ENCODE results near the gene SLC23A1.

SLC23A1 gene

DNA sequence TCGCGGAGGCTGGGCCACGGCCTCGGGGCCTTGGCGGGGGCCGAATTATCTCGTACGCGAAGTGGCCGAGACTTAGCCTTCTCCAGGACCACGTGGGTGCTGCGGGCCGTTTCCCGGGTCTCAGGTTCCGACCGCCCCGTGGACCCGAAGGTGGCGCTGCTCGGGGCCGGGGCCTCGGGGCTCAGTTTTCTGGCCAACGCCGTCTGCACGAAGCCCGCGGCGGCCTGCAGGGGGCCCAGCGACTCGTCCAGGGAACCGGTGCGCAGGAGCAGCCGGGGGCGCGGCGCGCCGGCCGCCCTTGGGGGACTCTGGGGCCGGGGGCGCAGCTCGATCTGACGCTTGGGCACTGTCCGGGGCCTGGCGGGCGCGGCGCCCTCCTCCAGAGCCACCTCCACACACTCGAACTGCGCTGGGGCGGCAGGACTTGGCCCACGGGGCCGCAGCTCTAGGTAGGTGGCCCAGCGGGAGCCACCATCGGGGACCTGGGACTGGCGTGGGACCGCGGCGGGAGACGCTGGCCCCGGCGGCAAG lies 11.1 kb upstream of the SLC23A1 start:
- Histone ChIP-seq H3K36me3 (peaks cover 0 to 28% (median 23%) of the 10 kb centered on the region in 11 experiments; a peak in 15 of 22 replicates), H3K4me1 (peaks cover 64 to 87% (median 71%) of the 10 kb centered on the region in 10 experiments), H3K9ac (peak overlapping the region; percentile 81 to 98 (median 95)), H3K4me3 (peak overlapping the region; percentile 63 to 86 (median 76)), H3K27me3 (no peaks in the 10 kb centered on the region), H3K27ac (peak overlapping the region; percentile 66 to 100 (median 99); a peak in 21 of 22 replicates), H4K20me1 (peaks cover 0 to 31% (median 28%) of the 10 kb centered on the region in 11 experiments; a peak in 18 of 22 replicates), H3K9me3 (replicated peaks in 1 of 11) (no peaks in the 10 kb centered on the region), H3K4me2 (peak overlapping the region; percentile 90 to 99 (median 97))
- no peak for TF ChIP-seq Cebpa-rat (IDR thresholded peaks at IDR 0.05)

DNA sequence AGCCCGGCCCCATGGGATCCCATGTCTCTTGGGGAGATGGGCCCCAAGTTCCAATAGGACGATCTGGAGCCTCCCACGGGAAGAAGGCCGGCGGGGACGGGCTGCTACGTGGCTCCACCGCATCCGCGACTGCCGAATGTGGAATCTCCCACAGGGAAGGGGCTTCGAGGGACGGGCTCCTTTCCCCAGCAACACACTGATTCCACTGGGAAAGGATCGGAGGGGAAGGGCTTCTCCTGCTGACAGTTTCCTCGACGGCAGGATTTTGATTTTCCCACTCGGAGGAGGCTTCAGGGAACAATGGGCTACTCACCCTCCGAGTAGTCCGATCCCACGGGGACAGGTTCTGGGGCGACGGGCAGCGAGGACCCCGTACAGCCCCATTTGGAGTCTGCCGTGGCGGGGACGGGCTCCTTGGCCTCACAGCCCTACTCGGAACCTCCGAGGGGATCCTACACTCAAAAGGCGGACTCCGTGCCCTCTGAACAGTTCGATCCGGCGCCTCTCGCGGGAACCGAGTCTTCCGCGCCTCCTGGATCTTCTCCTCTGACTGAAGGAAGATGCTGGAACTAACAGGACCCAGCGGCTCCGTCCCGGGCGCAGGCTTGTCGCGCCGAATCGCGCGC lies 10.5 kb upstream of the SLC23A1 start:
- peak overlapping the region; percentile 63 to 86 (median 76) for H3K4me3 ChIP-seq

DNA sequence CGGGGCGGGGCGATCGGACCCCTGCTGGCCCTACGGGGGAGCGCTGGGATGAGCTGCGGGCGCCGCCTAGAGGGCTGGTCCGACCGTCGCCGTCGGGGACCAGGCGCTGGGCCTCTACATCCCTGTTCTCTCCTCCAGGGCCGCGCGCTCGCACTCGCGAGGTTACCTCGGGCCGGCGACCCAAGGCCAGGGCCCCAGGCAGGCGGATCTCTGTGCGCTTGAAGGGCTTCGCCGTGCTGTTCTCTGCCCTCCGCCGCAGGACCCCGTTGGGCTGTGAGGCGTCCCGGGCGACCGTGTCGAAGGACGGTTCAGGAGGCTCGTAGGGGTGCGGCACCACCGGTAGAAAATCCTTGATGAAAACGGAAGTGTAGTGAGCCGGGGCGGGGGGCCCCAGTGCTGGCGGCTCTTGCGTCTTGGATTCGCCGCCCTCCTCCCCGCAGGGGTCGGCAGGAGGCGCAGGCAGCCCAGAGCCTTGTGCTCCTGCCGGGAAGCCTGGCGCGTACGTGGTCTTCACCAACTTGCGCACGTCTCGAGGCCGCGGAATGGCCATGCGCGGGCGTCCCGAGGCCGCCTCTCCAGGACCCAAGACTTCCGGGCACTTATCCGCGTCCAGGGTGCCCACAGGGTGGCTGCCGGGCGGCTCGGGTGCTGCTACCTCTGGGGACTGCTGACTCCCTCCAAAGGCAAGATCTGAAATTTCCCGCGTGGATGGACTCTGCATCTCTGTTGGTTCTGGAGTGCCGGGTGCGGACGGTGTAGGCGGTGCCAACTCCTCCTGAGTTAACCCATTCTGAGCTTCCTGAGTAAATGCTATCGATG lies 9.8 kb upstream of the SLC23A1 start:
- Histone ChIP-seq H3K9ac (peak overlapping the region; percentile 81 to 98 (median 95)), H3K36me3 (peaks cover 0 to 28% (median 23%) of the 10 kb centered on the region in 11 experiments; a peak in 15 of 22 replicates), H3K4me1 (peaks cover 59 to 86% (median 78%) of the 10 kb centered on the region in 10 experiments), H3K4me2 (peak overlapping the region; percentile 90 to 99 (median 97)), H4K20me1 (peaks cover 0 to 31% (median 28%) of the 10 kb centered on the region in 11 experiments; a peak in 18 of 22 replicates), H3K27me3 (no peaks in the 10 kb centered on the region), H3K27ac (peak overlapping the region; percentile 66 to 100 (median 99)), H3K4me3 (peak overlapping the region; percentile 63 to 86 (median 76)), H3K9me3 (replicated peaks in 1 of 11) (no peaks in the 10 kb centered on the region)
- TF ChIP-seq Cebpa-rat (IDR thresholded peaks at IDR 0.05) = no peak

More for the DNA sequence above, 10.5 kb upstream of the SLC23A1 start:
- Histone ChIP-seq H3K9ac (peak overlapping the region; percentile 81 to 98 (median 95)), H3K4me2 (peak overlapping the region; percentile 90 to 99 (median 97)), H3K27ac (peak overlapping the region; percentile 66 to 100 (median 99); a peak in 21 of 22 replicates), H3K36me3 (peaks cover 0 to 28% (median 23%) of the 10 kb centered on the region in 11 experiments; a peak in 15 of 22 replicates), H4K20me1 (peaks cover 0 to 31% (median 28%) of the 10 kb centered on the region in 11 experiments; a peak in 18 of 22 replicates), H3K9me3 (replicated peaks in 1 of 11) (no peaks in the 10 kb centered on the region), H3K27me3 (no peaks in the 10 kb centered on the region), H3K4me1 (peaks cover 62 to 89% (median 76%) of the 10 kb centered on the region in 10 experiments)
- TF ChIP-seq Cebpa-rat (IDR thresholded peaks at IDR 0.05) = no peak

DNA sequence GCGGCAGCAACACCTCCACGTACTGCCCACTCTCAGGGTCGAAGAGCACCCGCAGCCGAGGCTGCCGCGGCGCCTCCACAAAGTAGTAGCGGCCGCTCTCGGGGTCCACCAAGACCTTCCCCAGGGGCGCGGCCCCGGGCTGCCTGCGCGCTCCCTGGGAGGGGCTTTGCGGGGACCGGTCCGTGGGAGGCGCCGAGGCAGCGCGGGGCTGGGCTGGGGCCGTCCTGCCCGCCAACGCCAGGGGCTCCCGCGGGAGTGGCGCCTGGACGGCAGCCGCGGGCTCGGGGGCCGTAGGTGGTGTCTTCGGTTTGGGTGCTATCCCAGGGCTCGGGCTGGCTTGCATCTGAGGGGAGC lies 9.2 kb upstream of the SLC23A1 start:
- peak overlapping the region; percentile 81 to 98 (median 95) for H3K9ac ChIP-seq

DNA sequence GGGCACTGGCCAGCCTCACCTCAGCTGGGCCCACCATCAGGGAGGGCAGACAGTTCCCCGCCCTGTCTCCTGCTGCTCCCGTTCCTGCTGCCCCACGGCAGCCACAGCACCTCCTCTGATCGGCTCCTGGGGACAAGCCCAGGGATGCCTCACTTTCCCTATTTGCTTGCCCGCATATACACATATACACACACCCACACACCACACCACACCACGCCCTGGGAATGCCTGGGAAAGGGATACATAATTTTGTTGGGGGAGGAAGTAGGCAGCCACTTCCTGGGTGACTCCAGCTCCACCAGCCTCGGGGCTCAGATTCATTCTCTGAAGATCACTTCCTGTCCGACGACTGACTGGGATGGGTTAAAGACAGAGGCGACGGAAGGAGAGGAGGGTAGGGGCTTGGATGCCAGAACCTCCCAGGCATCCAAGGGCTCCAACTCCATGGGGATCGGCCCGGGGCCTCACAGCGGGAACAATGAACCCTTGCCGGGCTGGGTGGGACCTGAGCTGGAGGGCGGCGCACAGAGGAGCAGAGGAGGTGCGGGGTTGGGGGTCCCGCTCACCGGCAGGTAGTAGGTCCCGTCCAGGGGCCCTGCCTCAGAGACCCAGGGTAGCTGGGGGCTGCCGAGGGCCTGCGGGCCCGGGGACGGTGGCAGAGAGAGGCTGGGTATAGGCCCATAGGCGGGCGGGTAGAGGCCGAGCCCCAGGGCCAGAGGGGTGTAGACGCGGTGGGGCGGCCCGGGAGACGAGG lies 8.7 kb upstream of the SLC23A1 start:
- TF ChIP-seq Cebpa-rat (IDR thresholded peaks at IDR 0.05) = no peak
- peaks cover 0 to 26% (median 25%) of the 10 kb centered on the region in 11 experiments; a peak in 18 of 22 replicates for H4K20me1 ChIP-seq
- H3K9me3 ChIP-seq (replicated peaks in 1 of 11) = no peaks in the 10 kb centered on the region
- H3K4me1 ChIP-seq = peaks cover 59 to 87% (median 76%) of the 10 kb centered on the region in 10 experiments
- peak overlapping the region; percentile 63 to 86 (median 76) for H3K4me3 ChIP-seq
- H3K4me2 ChIP-seq = peak overlapping the region; percentile 90 to 99 (median 97)
- peak overlapping the region; percentile 66 to 100 (median 99) for H3K27ac ChIP-seq
- peak overlapping the region; percentile 81 to 98 (median 95) for H3K9ac ChIP-seq
- H3K27me3 ChIP-seq = no peaks in the 10 kb centered on the region
- H3K36me3 ChIP-seq = peaks cover 0 to 25% (median 22%) of the 10 kb centered on the region in 11 experiments; a peak in 15 of 22 replicates

More for the DNA sequence above, 9.2 kb upstream of the SLC23A1 start:
- peaks cover 0 to 28% (median 23%) of the 10 kb centered on the region in 11 experiments; a peak in 15 of 22 replicates for H3K36me3 ChIP-seq
- peaks cover 0 to 31% (median 28%) of the 10 kb centered on the region in 11 experiments; a peak in 18 of 22 replicates for H4K20me1 ChIP-seq
- no peaks in the 10 kb centered on the region for H3K9me3 ChIP-seq (replicated peaks in 1 of 11)
- H3K4me2 ChIP-seq = peak overlapping the region; percentile 90 to 99 (median 97)
- peak overlapping the region; percentile 66 to 100 (median 99) for H3K27ac ChIP-seq
- H3K4me3 ChIP-seq = peak overlapping the region; percentile 63 to 86 (median 76)
- TF ChIP-seq Cebpa-rat (IDR thresholded peaks at IDR 0.05) = no peak
- H3K4me1 ChIP-seq = peaks cover 59 to 87% (median 78%) of the 10 kb centered on the region in 10 experiments
- H3K27me3 ChIP-seq = no peaks in the 10 kb centered on the region

DNA sequence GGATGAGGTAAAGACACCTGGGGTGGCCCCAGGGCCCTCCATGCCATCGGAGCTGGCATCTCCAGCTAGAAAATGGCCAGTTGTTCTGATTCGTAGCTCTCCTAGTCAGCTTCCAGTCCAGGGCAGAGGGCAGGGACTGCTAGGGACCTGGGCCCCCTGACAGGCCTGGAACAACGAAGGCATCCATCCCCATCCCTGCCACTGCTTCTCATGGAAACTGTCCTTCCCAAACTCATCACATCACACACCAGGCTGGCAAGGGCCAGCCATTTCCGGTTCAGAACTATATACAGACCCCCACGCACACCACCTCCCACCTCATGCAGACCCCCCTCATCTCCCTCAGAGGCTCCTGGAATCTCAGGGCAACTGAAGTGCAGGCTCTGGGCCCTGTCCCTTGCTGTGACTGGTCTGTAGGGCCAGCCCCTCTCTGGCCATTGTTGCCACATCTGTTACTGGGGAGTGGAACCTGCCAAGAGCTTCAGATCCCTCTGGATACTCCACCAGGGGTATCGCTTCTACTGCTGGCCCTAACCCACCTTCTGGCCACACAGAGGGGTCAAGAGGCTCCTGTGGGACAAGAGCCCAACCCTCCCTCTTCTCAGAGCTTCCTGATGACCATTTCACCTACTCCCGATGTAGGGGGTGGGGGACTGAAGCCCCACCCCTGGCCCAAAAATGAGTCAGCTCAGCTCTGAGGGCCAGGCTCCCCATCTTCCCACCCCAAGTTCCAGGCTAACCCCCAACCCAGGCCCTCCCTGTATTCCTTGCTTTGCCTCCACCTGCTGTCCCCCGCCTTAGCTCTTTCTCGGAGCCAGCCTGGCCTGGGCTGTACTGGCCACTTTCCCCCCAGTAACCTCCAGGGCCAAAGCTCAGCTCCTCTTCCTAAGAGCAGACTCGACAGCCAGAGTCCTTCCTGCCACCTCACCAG lies 7.8 kb upstream of the SLC23A1 start:
- Histone ChIP-seq H3K9ac (peak overlapping the region; percentile 81 to 98 (median 95)), H3K36me3 (peaks cover 0 to 25% (median 15%) of the 10 kb centered on the region in 11 experiments; a peak in 15 of 22 replicates), H3K9me3 (replicated peaks in 1 of 11) (no peaks in the 10 kb centered on the region), H4K20me1 (peaks cover 0 to 17% (median 17%) of the 10 kb centered on the region in 11 experiments; a peak in 18 of 22 replicates), H3K27ac (peak overlapping the region; percentile 66 to 100 (median 99)), H3K4me1 (peaks cover 59 to 87% (median 76%) of the 10 kb centered on the region in 10 experiments), H3K27me3 (no peaks in the 10 kb centered on the region), H3K4me3 (peak overlapping the region; percentile 63 to 86 (median 76)), H3K4me2 (peak overlapping the region; percentile 90 to 99 (median 97))
- no peak for TF ChIP-seq Cebpa-rat (IDR thresholded peaks at IDR 0.05)
